ENCODE results near the gene TMCC1.

Gene TMCC1

DNA sequence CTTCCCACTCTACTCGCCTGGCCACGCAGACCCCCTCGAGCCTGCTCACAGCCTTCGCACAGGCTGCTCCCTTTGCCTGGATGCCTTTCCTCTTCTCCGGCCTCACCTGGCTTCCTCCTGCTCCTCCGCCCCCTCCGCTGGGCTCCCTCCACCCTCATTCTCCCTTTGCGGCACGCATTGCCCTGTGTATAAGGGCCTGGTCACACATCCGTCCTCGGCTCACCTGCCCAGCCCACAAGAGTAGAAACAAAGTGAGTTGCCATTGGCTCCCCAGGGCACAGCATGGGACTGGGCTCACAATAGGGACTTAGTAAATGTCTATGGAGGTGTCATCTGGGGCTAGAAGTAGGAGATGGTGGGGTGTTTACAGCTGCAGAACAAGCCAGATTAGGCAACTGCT, 291.2 kb downstream of the TMCC1 start:
- DNase-seq (ENCODE audit: low read depth in 2 of 2, low spot score in 1 of 2) = no peak

DNA sequence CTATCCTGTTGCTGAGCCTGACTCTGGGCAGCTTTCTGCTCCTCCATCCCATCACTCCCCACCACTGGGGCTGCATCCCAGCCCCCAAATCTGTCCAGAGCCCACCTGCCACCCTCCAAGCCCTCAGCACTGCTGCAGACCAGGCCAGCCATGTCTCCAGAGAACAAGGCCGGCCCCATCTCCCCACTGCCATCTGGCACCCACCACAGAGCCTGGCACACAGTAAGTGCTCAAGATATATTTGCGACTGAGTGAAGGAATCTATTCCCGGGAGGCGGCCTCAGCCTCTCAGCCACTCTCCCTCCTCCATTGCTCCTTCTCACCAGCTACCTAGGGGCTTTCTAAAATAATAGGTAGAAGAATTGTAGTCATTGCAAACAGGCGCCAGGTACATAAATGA, 291.8 kb downstream of the TMCC1 start:
- DNase-seq (ENCODE audit: low read depth in 2 of 2, low spot score in 1 of 2) = no peak

DNA sequence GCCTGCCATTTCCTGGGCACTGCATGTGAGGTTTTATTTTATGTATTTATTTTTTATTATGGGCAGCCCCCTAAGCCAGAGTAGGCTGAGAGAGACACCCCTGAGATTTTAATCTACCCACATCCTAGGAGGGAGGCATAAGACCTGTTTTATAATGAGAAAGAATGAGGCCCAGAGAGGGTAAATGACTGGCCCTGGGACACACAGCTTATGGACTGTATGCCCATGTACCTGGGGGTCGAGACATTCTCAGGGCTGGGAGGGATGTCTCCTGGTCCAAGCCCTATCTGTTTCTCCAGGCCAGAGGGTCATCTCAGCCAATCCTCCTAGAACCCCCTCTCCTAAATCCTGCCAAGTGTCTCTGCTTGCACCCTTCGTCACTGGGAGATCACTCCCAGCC, 293.2 kb downstream of the TMCC1 start:
- DNase-seq (ENCODE audit: low read depth in 2 of 2, low spot score in 1 of 2) = no peak

DNA sequence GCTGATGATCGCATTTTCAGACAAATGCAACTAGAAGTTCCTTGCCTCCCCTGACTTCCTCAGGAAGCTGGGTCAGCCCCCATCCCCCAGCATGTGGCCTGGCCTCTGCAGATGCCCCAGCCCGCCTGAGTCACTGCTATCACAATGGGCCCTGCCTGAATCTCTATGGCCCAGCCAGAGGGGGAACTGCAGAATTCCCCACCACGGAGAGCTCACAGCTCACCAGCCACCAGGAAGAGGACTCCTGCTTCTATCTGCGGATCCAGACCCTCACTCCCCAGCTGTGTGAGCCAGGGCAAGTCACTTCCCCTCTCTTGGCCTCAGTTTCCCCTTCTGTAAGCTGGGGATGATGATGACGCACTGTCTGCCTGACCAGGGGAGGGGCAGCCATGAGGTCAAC, 293.9 kb downstream of the TMCC1 start:
- DNase-seq (ENCODE audit: low read depth in 2 of 2, low spot score in 1 of 2) = no peak

DNA sequence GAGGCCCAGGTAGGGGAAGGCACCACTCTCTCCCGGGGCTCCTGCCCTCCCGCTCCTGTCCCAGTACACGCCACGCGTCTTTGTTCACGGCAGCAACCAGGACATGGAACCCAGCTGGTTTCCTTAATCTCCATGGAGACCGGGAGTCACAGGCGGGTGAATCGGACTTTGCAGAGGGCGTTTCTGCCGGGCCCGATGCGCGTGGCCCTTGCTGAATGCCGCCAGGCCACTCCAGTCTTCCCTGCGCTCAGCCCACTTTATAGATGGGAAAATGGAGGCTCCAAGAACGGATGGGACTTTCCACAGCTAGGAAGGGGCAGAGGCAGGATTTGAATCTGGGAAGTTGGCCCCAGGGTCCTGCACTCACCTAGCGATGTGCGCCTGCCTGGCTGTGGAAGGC, 294.4 kb downstream of the TMCC1 start:
- DNase-seq (ENCODE audit: low read depth in 2 of 2, low spot score in 1 of 2) = no peak

DNA sequence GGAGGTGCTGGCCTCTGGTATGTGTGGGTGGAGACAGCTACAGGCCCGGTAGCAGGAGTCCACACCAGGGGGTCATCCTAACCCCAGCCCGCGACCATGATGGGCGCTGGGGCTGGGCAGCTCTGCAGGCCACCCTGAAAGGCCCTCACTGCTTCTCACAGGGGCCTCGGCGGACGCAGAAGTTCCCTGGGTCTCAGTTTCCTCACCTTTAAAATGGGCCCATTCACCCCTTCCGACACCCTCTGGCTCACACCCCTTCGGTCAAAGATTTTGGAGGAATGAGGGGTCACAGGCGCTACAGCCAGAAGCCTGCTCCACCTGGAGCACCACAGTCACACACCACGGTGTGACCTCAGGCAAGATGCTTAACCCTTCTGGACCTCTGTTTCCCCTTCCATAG, 295.0 kb downstream of the TMCC1 start:
- no peak for DNase-seq (ENCODE audit: low read depth in 2 of 2, low spot score in 1 of 2)

DNA sequence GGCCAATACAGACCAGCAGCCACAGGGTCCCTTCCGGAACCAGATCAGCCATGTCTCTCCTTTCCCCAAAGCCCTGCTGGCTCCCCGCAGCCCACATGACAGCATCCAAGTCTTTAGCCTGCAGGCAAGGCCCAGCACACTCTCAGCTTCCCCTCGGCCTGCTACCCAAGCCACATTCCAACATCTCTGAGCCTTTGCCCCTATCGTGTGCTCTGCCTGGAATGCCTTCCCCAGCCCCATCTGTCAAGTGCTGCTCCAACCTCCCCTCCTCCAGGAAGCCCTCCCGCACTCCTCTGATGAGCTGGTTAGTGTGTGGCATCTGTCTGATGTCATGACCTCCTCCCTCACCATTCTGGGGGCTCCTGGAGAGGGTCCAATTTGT, 295.5 kb downstream of the TMCC1 start:
- DNase-seq (ENCODE audit: low read depth in 2 of 2, low spot score in 1 of 2) = no peak
